Right lobe of liver (tissue), 4 donors: Measurements from ENCODE around the gene CYP19A1.

Experiments
- POLR2A ChIP-seq: fragments of 450-650 bp; IDR thresholded peaks from one replicate; pipeline ENCODE4 v1.6.1; 2017; ENCODE audit warnings: antibody characterized with exemption, mild to moderate bottlenecking
- TF ChIP-seq, protein P1 (sequence below), 4 donors: fragments of 200-600 bp in 3 of 4; fragments of 450-650 bp in 1 of 4; IDR thresholded peaks; one replicate each; pipeline versions ENCODE4 v1.5.1 to v1.8.0; 2016 to 2022; ENCODE audit warnings: antibody characterized with exemption in 4 of 4, mild to moderate bottlenecking in 2 of 4
- donor health status: DM: no; HTN: no; CAD: no.
- donor health status: DM: no; HTN: no; CAD: no.
- donor health status: DM: no; HTN: yes; CAD: no.

DNA sequence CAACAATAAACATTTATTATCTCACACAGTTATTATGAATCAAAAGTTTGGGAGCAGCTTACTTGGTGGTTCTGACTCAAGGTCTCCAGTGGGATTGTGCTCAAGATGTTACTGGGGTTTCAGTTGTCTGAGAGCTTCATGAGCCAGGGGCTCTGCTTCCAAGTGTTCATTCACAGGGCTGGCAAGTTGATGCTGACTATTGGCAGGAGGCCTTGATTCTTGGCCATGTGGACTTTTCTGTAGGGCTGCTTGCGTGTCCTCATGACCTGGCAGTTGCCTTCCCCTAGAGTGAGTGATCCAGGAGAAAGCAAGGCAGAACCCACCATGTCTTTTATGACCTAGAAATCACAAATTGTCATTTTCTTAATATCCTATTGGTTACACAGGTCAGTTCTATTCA, 156.5 kb downstream of the CYP19A1 start:
- TF ChIP-seq, protein P1, sequence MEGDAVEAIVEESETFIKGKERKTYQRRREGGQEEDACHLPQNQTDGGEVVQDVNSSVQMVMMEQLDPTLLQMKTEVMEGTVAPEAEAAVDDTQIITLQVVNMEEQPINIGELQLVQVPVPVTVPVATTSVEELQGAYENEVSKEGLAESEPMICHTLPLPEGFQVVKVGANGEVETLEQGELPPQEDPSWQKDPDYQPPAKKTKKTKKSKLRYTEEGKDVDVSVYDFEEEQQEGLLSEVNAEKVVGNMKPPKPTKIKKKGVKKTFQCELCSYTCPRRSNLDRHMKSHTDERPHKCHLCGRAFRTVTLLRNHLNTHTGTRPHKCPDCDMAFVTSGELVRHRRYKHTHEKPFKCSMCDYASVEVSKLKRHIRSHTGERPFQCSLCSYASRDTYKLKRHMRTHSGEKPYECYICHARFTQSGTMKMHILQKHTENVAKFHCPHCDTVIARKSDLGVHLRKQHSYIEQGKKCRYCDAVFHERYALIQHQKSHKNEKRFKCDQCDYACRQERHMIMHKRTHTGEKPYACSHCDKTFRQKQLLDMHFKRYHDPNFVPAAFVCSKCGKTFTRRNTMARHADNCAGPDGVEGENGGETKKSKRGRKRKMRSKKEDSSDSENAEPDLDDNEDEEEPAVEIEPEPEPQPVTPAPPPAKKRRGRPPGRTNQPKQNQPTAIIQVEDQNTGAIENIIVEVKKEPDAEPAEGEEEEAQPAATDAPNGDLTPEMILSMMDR (IDR thresholded peaks at IDR 0.05) = no peak
- no peak for TF ChIP-seq POLR2A
